Progenitor cell of endocrine pancreas (in vitro differentiated cells): ENCODE data around the gene PIM3. TPM values are rescaled to one million over a fixed set of nuclear protein-coding genes. Genes with fewer than 3 reads are reported as not detected.

Experiments
- DNase-seq: peaks from one replicate; pipeline ENCODE4 v3.0.0; 2021; ENCODE audit warnings: low spot score; ENCODE audit not compliant: unreplicated experiment
- H3K27ac Mint-ChIP-seq: 2 replicates; pipeline ENCODE4 v1.8.0; 2021; ENCODE audit warnings: mild to moderate bottlenecking, moderate library complexity, mixed read lengths
- H3K27me3 Mint-ChIP-seq: 2 replicates; pipeline ENCODE4 v1.8.0; 2021; ENCODE audit warnings: mixed read lengths
- H3K36me3 Mint-ChIP-seq: 2 replicates; pipeline ENCODE4 v1.8.0; 2022; ENCODE audit warnings: mixed read lengths; ENCODE audit not compliant: insufficient read depth
- H3K4me1 Mint-ChIP-seq: 2 replicates; pipeline ENCODE4 v1.8.0; 2021; ENCODE audit warnings: low read depth, mixed read lengths
- H3K4me3 Mint-ChIP-seq: 2 replicates; pipeline ENCODE4 v1.8.0; 2021; ENCODE audit warnings: low read depth, mild to moderate bottlenecking, moderate library complexity, mixed read lengths
- H3K9me3 Mint-ChIP-seq: 2 replicates; pipeline ENCODE4 v1.8.0; 2021; ENCODE audit warnings: low read depth, mixed read lengths
- CTCF ChIP-seq: fragments of 200-600 bp; sonication (generic); IDR thresholded peaks from one replicate; pipeline ENCODE4 v1.5.0; 2021; ENCODE audit warnings: antibody characterized with exemption, mild to moderate bottlenecking; ENCODE audit not compliant: unreplicated experiment
- total RNA-seq: library from RNA; stranded (reverse); gene quantifications from 2 replicates; pipeline ENCODE4 v1.2.1, GENCODE V29; 2021

The PIM3 gene
- total RNA-seq, 1 donor from 2014 or later, result 17.4 TPM

GRCh38 chr22:49950396-49950994 lies 10.1 kb upstream of the PIM3 start:
- Mint-ChIP-seq H3K4me3 (no peak overlapping the region), H3K9me3 (no peaks in the 10 kb centered on the region), H3K4me1 (peaks cover 4% of the 10 kb centered on the region), H3K36me3 (no peaks in the 10 kb centered on the region), H3K27ac (no peak overlapping the region), H3K27me3 (no peaks in the 10 kb centered on the region)
- DNase-seq, result no peak
- no peak for TF ChIP-seq CTCF

- Mint-ChIP-seq H3K36me3 (no peaks in the 10 kb centered on the region), H3K9me3 (no peaks in the 10 kb centered on the region), H3K27ac (no peak overlapping the region), H3K4me3 (no peak overlapping the region), H3K27me3 (no peaks in the 10 kb centered on the region), H3K4me1 (peaks cover 4% of the 10 kb centered on the region)
- no peak for TF ChIP-seq CTCF
- no peak for DNase-seq
These were observed 9.4 kb upstream of the PIM3 start for GRCh38 chr22:49951000-49951677.

GRCh38 chr22:49951678-49951985 lies 8.9 kb upstream of the PIM3 start:
- no peak for DNase-seq
- Mint-ChIP-seq H3K27me3 (no peaks in the 10 kb centered on the region), H3K4me1 (peaks cover 4% of the 10 kb centered on the region), H3K27ac (no peak overlapping the region), H3K36me3 (no peaks in the 10 kb centered on the region), H3K4me3 (no peak overlapping the region), H3K9me3 (no peaks in the 10 kb centered on the region)
- TF ChIP-seq CTCF, result no peak

- Mint-ChIP-seq H3K4me1 (peaks cover 4% of the 10 kb centered on the region), H3K36me3 (no peaks in the 10 kb centered on the region), H3K27ac (no peak overlapping the region), H3K27me3 (no peaks in the 10 kb centered on the region), H3K9me3 (no peaks in the 10 kb centered on the region), H3K4me3 (no peak overlapping the region)
- no peak for TF ChIP-seq CTCF
- DNase-seq, result no peak
These were observed 8.3 kb upstream of the PIM3 start for GRCh38 chr22:49951986-49952896.

- DNase-seq, result no peak
- no peaks in the 10 kb centered on the region for H3K9me3 Mint-ChIP-seq
- no peak overlapping the region for H3K27ac Mint-ChIP-seq
- H3K4me1 Mint-ChIP-seq, result peaks cover 4% of the 10 kb centered on the region
- H3K27me3 Mint-ChIP-seq, result no peaks in the 10 kb centered on the region
- no peak for TF ChIP-seq CTCF
- H3K36me3 Mint-ChIP-seq, result no peaks in the 10 kb centered on the region
- no peak overlapping the region for H3K4me3 Mint-ChIP-seq
These were observed 7.4 kb upstream of the PIM3 start for GRCh38 chr22:49953027-49953679.
